Fibroblast of pulmonary artery (primary cell): ENCODE data around the gene GATC.

Experiments
- DNase-seq: peaks from one replicate; pipeline ENCODE4 v3.0.0-alpha.2; 2010; ENCODE audit warnings: low read depth
- H3K4me3 ChIP-seq: replicated peaks from 2 replicates; pipeline ENCODE4 v1.5.1; 2011; ENCODE audit warnings: low read depth, mild to moderate bottlenecking, control low read depth, low read length, moderate library complexity
- TF ChIP-seq, protein P1 (sequence below): IDR thresholded peaks from 2 replicates; pipeline ENCODE4 v1.5.1; 2011; ENCODE audit warnings: mild to moderate bottlenecking, control low read depth, low read length, inconsistent platforms; ENCODE audit errors: missing control alignments

GATC gene

GRCh38 chr12:120445911-120446843 lies at the start of gene GATC, which contains the start of gene TRIAP1:
Gene GATC (plus strand): TSS chr12:120446444. CDS start chr12:120446481, 37 bp downstream.
Gene TRIAP1 (minus strand): TSS chr12:120446384. CDS start chr12:120446372, 12 bp downstream.
- peak within 1 kb of the TSS; percentile 85 for H3K4me3 ChIP-seq
- DNase-seq, result peak; percentile 75
- TF ChIP-seq, protein P1, sequence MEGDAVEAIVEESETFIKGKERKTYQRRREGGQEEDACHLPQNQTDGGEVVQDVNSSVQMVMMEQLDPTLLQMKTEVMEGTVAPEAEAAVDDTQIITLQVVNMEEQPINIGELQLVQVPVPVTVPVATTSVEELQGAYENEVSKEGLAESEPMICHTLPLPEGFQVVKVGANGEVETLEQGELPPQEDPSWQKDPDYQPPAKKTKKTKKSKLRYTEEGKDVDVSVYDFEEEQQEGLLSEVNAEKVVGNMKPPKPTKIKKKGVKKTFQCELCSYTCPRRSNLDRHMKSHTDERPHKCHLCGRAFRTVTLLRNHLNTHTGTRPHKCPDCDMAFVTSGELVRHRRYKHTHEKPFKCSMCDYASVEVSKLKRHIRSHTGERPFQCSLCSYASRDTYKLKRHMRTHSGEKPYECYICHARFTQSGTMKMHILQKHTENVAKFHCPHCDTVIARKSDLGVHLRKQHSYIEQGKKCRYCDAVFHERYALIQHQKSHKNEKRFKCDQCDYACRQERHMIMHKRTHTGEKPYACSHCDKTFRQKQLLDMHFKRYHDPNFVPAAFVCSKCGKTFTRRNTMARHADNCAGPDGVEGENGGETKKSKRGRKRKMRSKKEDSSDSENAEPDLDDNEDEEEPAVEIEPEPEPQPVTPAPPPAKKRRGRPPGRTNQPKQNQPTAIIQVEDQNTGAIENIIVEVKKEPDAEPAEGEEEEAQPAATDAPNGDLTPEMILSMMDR, result no peak

- H3K4me3 ChIP-seq, result no peak overlapping the region
- TF ChIP-seq, protein P1, result no peak
- DNase-seq, result no peak
Measured at GRCh38 chr12:120397824-120398540, 48.3 kb upstream of the GATC start.

DNA sequence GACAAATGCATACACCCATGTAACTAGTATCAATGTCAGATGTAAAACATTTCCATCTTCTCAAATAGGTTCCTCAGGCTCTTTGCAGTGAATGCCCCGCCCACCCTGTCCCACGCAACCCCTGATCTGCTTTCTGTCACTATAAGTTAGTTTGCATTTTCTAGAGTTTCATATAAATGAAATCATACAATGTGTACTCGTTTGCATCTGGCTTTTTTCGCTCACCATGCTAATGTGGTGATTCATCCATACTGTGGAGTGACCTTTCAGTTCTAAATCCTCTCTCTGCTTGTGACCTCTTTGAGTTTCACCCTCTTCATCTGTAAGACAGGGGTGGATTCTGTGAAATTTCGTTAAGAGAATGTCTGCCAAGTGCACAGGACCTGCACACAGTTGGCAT lies 46.7 kb upstream of the GATC start:
- TF ChIP-seq, protein P1, result no peak
- DNase-seq, result peak; percentile 31

GRCh38 chr12:120402217-120402616 lies 44.0 kb upstream of the GATC start:
- no peak overlapping the region for H3K4me3 ChIP-seq
- DNase-seq, result no peak
- TF ChIP-seq, protein P1, result no peak

More for the DNA sequence above, 46.7 kb upstream of the GATC start:
- H3K4me3 ChIP-seq, result no peak overlapping the region

GRCh38 chr12:120403869-120404268 lies 42.4 kb upstream of the GATC start:
- TF ChIP-seq, protein P1, result no peak
- no peak for DNase-seq
- no peak overlapping the region for H3K4me3 ChIP-seq

DNA sequence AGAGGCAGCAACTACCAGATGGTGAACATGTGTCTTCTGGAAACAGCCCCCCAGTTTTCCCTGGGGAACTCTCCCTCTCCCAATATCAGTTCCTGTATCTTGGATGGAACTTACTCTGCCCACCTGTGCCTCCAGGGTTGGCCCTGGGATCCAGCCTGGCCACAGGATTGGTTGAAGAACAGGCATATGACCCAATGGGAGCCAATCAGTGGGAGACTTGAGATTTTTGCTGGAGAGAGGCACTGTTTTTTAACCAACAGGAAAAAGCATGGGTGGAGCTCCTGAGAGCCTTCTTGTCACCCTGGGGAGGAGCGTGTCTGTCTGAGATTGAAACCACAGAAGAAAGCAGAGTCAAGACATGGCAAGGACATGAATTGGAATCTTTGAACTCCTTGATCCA lies 42.0 kb upstream of the GATC start:
- no peak for DNase-seq
- TF ChIP-seq, protein P1, result no peak
- H3K4me3 ChIP-seq, result no peak overlapping the region
